ENCODE measurements around the gene CCDC91.

Gene CCDC91

GRCh38 chr12:28536088-28536487, 345.8 kb downstream of the CCDC91 start:
- no peak for DNase-seq (ENCODE audit: low spot score)

GRCh38 chr12:28537474-28537873, 347.2 kb downstream of the CCDC91 start:
- DNase-seq (ENCODE audit: low spot score): no peak

GRCh38 chr12:28539691-28540323, 349.6 kb downstream of the CCDC91 start:
- DNase-seq (ENCODE audit: low spot score): no peak

GRCh38 chr12:28540324-28540714, 350.1 kb downstream of the CCDC91 start:
- DNase-seq (ENCODE audit: low spot score): no peak

GRCh38 chr12:28543021-28543890, 353.0 kb downstream of the CCDC91 start:
- DNase-seq (ENCODE audit: low spot score): no peak

- peak; percentile 20 for DNase-seq (ENCODE audit: low spot score)
Observed at GRCh38 chr12:28550757-28551704, 360.8 kb downstream of the CCDC91 start.

- no peak for DNase-seq (ENCODE audit: low spot score)
Observed at GRCh38 chr12:28552251-28552970, 362.2 kb downstream of the CCDC91 start.

GRCh38 chr12:28555748-28556147, 365.5 kb downstream of the CCDC91 start:
- no peak for DNase-seq (ENCODE audit: low spot score)

- no peak for DNase-seq (ENCODE audit: low spot score)
Observed at GRCh38 chr12:28558250-28558649, 368.0 kb downstream of the CCDC91 start.

- DNase-seq (ENCODE audit: low spot score): no peak
Observed at GRCh38 chr12:28563286-28563685, 373.0 kb downstream of the CCDC91 start.

- DNase-seq (ENCODE audit: low spot score): peak; percentile 12
Observed at GRCh38 chr12:28563936-28564335, 373.7 kb downstream of the CCDC91 start.

- DNase-seq (ENCODE audit: low spot score): no peak
Observed at GRCh38 chr12:28568118-28568517, 377.9 kb downstream of the CCDC91 start.

GRCh38 chr12:28568704-28569103, 378.4 kb downstream of the CCDC91 start:
- no peak for DNase-seq (ENCODE audit: low spot score)

- DNase-seq (ENCODE audit: low spot score): no peak
Observed at GRCh38 chr12:28569698-28570411, 379.6 kb downstream of the CCDC91 start.

GRCh38 chr12:28570811-28571210, 380.6 kb downstream of the CCDC91 start:
- DNase-seq (ENCODE audit: low spot score): no peak

- DNase-seq (ENCODE audit: low spot score): no peak
Observed at GRCh38 chr12:28574746-28575592, 384.7 kb downstream of the CCDC91 start.

GRCh38 chr12:28575593-28576205, 385.4 kb downstream of the CCDC91 start:
- no peak for DNase-seq (ENCODE audit: low spot score)

GRCh38 chr12:28578361-28578760, 388.1 kb downstream of the CCDC91 start:
- no peak for DNase-seq (ENCODE audit: low spot score)

- no peak for DNase-seq (ENCODE audit: low spot score)
Observed at GRCh38 chr12:28578833-28579252, 388.6 kb downstream of the CCDC91 start.
